Tibial artery (tissue), 4 donors: ENCODE results near the gene DRC1.

Source experiments
- DNase-seq, 2 donors: peaks; one replicate each; pipeline ENCODE4 v3.0.0-alpha.2; 2019
- H3K27ac ChIP-seq, 2 donors: fragments of 200-600 bp; sonication (generic) in 1 of 2; 1 replicate in 1 of 2; 2 replicates in 1 of 2; pipeline ENCODE4 v1.5.1; 2018 to 2019; ENCODE audit warnings: mild to moderate bottlenecking in 1 of 2
- H3K27me3 ChIP-seq, 2 donors: fragments of 200-600 bp; sonication (generic) in 1 of 2; one replicate each; pipeline versions ENCODE4 v1.5.1 to v1.6.0; 2016 to 2019
- H3K36me3 ChIP-seq, 3 donors: fragments of 200-600 bp; sonication (generic) in 2 of 3; one replicate each; pipeline ENCODE4 v1.5.1; 2016 to 2019; ENCODE audit warnings: mild to moderate bottlenecking in 2 of 3
- H3K4me1 ChIP-seq, 4 donors: fragments of 200-600 bp; sonication (generic) in 2 of 4; 1 replicate in 3 of 4; 2 replicates in 1 of 4; pipeline ENCODE4 v1.5.1; 2016 to 2019
- H3K4me3 ChIP-seq, 2 donors: fragments of 200-600 bp; sonication (generic) in 1 of 2; 1 replicate in 1 of 2; 2 replicates in 1 of 2; pipeline ENCODE4 v1.5.1; 2018 to 2019; ENCODE audit warnings: mild to moderate bottlenecking in 2 of 2
- H3K9me3 ChIP-seq, 3 donors: fragments of 200-600 bp; sonication (generic) in 1 of 3; one replicate each; pipeline ENCODE4 v1.5.1; 2016 to 2019
- CTCF ChIP-seq, 2 experiments: fragments of 200-600 bp in 1 of 2; fragments of 450-650 bp in 1 of 2; IDR thresholded peaks; one replicate each; pipeline ENCODE4 v1.5.1; 2017 to 2019; ENCODE audit warnings: antibody characterized with exemption in 2 of 2, mild to moderate bottlenecking in 1 of 2, moderate library complexity in 1 of 2
- intact Hi-C: fragments of 100-400 bp; cut with DNase I; formaldehyde crosslinking; loops from one replicate; pipeline ENCODE4 v1.15.0; 2023; ENCODE audit warnings: low total_unique reads

The DRC1 gene

DNA sequence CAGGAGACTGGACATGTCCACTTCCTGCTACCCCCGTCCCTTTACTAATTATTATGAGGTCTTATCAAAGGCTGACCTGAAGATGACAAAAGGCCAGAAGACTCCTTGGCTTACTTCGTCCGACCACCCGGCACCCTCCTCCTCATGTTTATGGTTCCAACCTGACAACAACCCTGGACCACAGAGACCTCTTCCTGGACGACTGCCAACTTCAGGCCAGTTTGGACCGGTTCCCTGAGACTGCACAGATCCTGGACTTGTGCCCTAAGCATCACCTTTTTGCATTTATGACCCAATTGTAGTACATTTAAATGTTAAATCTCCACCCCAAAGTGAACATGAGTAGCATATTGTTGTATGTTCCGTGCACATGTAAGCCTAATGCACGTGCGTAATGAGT, 5.8 kb downstream of the DRC1 start:
- no peak for TF ChIP-seq CTCF (IDR thresholded peaks at IDR 0.05)
- no peak for DNase-seq

DNA sequence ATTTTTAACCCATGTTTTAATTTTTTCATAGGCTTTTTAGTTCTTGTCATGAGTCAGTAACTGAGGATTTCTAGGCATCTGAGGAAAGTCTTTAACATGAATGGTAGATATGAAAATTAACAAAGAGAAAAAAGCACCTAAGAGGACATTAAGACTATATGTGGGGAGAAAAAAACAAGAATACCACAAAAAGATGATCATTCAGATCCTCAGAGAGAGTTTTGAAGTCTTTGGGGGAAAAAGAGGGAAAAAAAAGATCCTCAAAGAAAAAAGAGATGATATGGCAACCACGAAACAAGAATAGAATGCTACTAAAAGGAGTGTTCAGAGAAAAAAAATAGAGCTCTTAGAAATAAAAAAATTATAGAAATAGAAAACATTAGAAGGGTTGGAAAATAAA, 8.1 kb downstream of the DRC1 start:
- no peak for TF ChIP-seq CTCF (IDR thresholded peaks at IDR 0.05)
- Histone ChIP-seq H3K27me3 (peaks cover 0 to 16% of the 10 kb centered on the region in 2 donors), H3K4me1 (no peaks in the 10 kb centered on the region), H3K36me3 (no peaks in the 10 kb centered on the region), H3K4me3 (no peak overlapping the region), H3K27ac (no peak overlapping the region), H3K9me3 (no peaks in the 10 kb centered on the region)
- no peak for DNase-seq
- intact Hi-C loops = no loop called here

More for the DNA sequence above, 5.8 kb downstream of the DRC1 start:
- no peaks in the 10 kb centered on the region for H3K9me3 ChIP-seq
- H3K4me3 ChIP-seq = no peak overlapping the region
- intact Hi-C loops = no loop called here
- H3K27ac ChIP-seq = no peak overlapping the region
- no peaks in the 10 kb centered on the region for H3K4me1 ChIP-seq
- H3K36me3 ChIP-seq = no peaks in the 10 kb centered on the region
- H3K27me3 ChIP-seq = peaks cover 0 to 16% of the 10 kb centered on the region in 2 donors

- H3K27me3 ChIP-seq = peaks cover 0 to 16% of the 10 kb centered on the region in 2 donors
- no peaks in the 10 kb centered on the region for H3K4me1 ChIP-seq
- no peaks in the 10 kb centered on the region for H3K36me3 ChIP-seq
- DNase-seq = no peak
- no peak for TF ChIP-seq CTCF (IDR thresholded peaks at IDR 0.05)
- H3K4me3 ChIP-seq = no peak overlapping the region
- no peak overlapping the region for H3K27ac ChIP-seq
- intact Hi-C loops = no loop called here
- no peaks in the 10 kb centered on the region for H3K9me3 ChIP-seq
These were observed 9.1 kb downstream of the DRC1 start for GRCh38 chr2:26410764-26411243.

GRCh38 chr2:26411419-26411818, 9.7 kb downstream of the DRC1 start:
- TF ChIP-seq CTCF (IDR thresholded peaks at IDR 0.05) = no peak
- Histone ChIP-seq H3K4me1 (no peaks in the 10 kb centered on the region), H3K4me3 (no peak overlapping the region), H3K36me3 (no peaks in the 10 kb centered on the region), H3K27me3 (peaks cover 0 to 16% of the 10 kb centered on the region in 2 donors), H3K27ac (no peak overlapping the region), H3K9me3 (no peaks in the 10 kb centered on the region)
- no peak for DNase-seq
- intact Hi-C loops = no loop called here

DNA sequence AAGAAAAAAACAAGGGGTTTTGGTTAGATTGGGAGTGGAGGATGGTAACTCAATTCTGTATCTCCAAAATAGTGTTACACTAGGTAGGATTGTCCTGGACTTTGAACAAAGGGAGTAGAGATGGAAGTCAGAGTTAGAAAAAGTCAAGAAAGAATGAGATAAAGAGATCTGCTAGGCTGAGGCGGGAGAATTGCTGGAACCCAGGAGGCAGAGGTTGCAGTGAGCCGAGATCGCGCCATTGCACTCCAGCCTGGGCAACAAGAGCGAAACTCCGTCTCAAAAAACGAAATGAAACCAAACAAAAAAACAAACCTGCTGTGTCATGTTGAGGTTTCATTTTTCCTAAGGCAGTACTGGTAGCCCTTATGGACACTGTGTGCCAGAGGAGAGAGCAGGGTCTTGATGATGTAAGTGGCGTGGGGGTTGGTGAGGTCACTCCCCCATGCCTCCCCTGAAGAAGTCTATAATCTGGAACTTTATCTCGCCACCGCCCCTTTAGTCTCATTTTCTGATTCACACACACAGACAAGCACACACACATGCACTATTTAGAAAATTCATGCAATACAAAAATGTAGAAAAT, 10.5 kb downstream of the DRC1 start:
- no peak for TF ChIP-seq CTCF (IDR thresholded peaks at IDR 0.05)
- intact Hi-C loops = no loop called here
- no peaks in the 10 kb centered on the region for H3K4me1 ChIP-seq
- peaks cover 0 to 16% of the 10 kb centered on the region in 2 donors for H3K27me3 ChIP-seq
- no peak for DNase-seq
- no peak overlapping the region for H3K27ac ChIP-seq
- H3K4me3 ChIP-seq = no peak overlapping the region
- no peaks in the 10 kb centered on the region for H3K9me3 ChIP-seq
- no peaks in the 10 kb centered on the region for H3K36me3 ChIP-seq

DNA sequence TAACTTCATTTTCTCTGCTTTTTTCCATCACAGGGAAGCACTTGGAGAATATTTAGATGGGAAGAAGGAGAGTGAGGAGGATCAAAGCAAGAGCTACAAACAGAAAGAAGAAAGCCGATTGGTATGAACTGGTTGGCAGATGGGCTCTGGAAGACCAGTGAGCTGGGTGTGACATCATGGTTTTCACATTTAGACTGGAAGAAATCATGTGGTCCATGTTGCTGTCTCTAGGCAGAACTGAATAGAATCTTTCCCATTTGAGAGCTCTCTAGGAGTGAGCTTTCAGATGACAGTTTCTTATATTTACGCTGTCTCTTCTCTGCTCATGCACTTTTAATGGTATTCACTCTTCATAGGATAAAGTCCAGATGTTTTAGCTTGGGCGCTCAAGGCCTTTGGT, 12.6 kb downstream of the DRC1 start:
- no peak overlapping the region for H3K4me3 ChIP-seq
- peaks cover 0 to 3% of the 10 kb centered on the region in 2 donors for H3K27me3 ChIP-seq
- H3K9me3 ChIP-seq = no peaks in the 10 kb centered on the region
- no peak overlapping the region for H3K27ac ChIP-seq
- intact Hi-C loops = no loop called here
- no peak for DNase-seq
- H3K4me1 ChIP-seq = no peaks in the 10 kb centered on the region
- no peak for TF ChIP-seq CTCF (IDR thresholded peaks at IDR 0.05)
- no peaks in the 10 kb centered on the region for H3K36me3 ChIP-seq
